K562 treated with DMSO at 1 percent for 4 hours (cell line): ENCODE results near the gene HEPHL1. TPM values are rescaled to one million over a fixed set of nuclear protein-coding genes. Genes with fewer than 3 reads are reported as not detected.

Experiments
- total RNA-seq: library from RNA; unstranded; fragments of 300-600 nt; gene quantifications from 2 replicates; pipeline ENCODE4 v1.2.3, GENCODE V29; 2022; ENCODE audit not compliant: insufficient read depth

HEPHL1 gene, protein sequence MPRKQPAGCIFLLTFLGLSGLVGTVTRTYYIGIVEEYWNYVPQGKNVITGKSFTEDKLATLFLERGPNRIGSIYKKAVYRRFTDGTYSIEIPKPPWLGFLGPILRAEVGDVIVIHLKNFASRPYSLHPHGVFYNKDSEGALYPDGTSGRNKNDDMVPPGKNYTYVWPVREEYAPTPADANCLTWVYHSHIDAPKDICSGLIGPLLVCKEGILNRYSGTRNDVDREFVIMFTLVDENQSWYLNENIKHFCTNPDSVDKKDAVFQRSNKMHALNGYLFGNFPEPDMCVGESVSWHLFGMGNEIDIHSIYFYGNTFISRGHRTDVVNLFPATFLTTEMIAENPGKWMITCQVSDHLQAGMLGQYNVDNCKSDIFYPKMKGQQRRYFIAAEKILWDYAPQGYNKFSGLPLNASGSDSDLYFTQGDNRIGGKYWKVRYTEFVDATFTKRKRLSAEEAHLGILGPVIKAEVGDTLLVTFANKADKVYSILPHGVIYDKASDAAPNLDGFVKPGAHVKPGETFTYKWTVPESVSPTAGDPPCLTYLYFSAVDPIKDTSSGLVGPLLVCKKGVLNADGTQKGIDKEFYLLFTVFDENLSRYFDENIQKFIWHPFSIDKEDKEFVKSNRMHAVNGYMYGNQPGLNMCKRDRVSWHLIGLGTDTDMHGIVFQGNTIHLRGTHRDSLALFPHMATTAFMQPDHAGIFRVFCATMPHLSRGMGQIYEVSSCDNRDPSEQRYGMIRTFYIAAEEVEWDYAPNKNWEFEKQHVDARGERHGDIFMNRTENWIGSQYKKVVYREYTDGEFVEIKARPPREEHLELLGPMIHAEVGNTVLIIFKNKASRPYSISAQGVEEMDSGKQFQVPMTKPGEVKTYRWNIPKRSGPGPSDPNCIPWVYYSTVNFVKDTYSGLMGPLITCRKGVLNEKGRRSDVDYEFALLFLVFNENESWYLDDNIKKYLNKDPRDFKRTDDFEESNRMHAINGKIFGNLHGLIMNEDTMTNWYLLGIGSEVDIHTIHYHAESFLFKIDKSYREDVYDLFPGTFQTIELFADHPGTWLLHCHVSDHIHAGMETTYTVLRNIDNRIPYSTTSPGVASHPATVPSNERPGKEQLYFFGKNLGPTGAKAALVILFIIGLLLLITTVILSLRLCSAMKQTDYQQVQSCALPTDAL
- total RNA-seq, result not detected in 2 replicates

DNA sequence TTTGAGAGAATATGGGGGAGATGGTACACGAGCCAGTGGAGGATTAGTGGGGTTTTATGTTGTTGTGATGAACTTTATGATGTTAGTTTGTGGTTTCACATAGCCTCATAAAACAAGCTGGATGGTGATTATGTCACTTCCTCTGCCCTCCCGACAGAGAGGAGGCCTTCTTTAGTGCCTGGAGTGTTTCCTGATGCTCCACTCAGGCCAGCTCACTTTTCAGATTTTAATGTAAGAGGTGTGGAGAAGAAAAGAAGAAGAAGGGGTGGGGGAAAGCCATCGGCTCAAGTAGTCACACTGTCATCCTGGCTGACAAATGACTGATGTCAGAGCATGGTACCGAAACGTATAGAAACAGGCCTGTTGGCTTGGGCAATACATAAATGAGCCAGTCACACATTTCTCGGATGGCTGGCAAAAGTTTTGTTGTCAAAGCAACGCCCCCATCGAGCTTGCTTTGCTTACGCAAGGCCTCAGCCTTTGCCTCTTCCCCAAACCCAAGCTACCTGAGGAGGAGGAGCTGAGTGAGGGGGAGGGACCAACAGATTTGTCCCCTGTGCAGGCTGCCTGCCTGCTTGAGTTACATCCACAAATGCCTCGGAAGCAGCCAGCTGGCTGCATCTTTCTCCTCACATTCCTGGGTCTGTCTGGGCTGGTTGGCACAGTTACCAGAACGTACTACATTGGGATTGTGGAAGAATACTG lies at the start of gene HEPHL1:
HEPHL1 (plus strand) TSS at position 578 of the 705 bp plus-strand sequence; CDS start at position 593, 15 bp downstream.

DNA sequence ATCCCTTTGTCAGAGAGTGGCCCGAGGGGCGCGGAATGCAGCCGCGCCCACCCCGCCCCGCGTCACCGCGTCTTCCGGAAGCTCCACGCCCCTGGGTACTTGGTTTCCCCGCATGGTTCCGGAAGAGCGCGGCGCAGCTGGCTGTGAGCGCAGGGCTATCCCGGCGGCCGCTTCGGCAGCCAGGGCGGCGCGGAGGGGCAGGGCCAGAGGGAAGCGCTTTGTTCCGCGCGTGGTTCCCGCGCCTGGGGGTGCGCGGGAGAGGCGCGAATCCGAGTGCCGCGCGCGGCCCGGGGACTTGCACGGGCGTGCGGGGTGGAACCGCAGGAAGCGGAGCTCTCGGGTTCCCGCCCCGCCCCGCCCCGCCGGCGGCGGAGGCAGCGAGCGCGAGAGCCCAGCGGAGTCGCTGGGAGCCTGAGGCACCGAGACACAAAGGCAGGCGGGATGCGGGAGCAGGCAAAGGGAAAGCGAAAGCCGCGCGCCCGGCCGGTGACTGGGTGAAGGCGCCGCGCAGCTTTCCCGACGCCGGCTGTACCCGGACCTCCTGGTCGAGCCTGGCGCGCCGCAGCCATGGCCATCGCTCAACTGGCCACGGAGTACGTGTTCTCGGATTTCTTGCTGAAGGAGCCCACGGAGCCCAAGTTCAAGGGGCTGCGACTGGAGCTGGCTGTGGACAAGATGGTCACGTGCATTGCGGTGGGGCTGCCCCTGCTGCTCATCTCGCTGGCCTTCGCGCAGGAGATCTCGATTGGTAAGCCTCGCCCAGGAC lies 107.8 kb downstream of the HEPHL1 start, which contains the start of gene PANX1:
PANX1 (plus strand) TSS at position 96 of the 766 bp plus-strand sequence; CDS start at position 568, 472 bp downstream.

Other genes with a start within 250 kb of the HEPHL1 start
- gene MED17, start 237.1 kb upstream of the HEPHL1 start, total RNA-seq, result 17.7 and 18.8 TPM in 2 replicates
- gene VSTM5, start 170.7 kb upstream of the HEPHL1 start, total RNA-seq, result not detected in 2 replicates
- 9.4 and 10.0 TPM in 2 replicates for gene PANX1, start 107.5 kb downstream of the HEPHL1 start, total RNA-seq